ENCODE measurements around the gene SELENOO.

The SELENOO gene

DNA sequence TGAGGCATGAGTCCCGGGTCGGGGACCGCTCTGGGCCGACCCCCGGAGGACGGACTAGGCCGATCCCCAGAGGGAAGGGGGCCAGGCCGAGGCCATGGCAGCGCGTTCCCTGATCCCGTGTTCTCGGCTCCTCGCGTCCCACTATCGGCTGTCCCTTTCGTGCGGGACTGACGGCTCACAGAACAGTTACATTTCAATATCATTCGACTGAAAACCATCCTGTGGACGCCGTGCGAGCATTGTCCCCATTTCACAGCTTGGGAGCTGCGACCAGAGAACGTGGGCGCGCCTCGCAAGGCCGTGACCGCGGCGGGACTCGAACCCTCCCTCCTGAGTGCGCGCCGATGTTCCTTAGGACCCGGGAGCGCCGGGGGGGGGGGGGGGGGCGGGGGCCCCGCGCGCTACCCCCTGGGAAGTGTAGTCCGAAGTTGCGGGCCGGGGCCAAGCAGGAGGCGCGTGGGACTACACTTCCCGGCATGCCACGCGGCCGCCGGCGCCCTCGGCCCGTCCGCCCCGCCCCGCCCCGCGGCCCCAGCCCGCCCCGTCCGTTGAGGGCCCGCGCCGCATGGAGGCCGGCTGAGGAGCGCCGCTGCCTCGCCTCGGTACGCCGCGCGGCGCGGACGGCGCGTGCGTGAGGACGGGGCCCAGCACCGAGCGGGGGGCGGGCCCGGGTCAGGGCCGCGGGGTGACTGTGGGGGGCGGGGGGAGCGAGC is 15.3 kb upstream of the SELENOO start, which contains the start of gene TRABD:
TRABD (plus strand) TSS at position 539 of the 713 bp plus-strand sequence. CDS start 7,148 bp downstream, outside the sequence.
- peak; percentile 79 to 83 for DNase-seq

DNA sequence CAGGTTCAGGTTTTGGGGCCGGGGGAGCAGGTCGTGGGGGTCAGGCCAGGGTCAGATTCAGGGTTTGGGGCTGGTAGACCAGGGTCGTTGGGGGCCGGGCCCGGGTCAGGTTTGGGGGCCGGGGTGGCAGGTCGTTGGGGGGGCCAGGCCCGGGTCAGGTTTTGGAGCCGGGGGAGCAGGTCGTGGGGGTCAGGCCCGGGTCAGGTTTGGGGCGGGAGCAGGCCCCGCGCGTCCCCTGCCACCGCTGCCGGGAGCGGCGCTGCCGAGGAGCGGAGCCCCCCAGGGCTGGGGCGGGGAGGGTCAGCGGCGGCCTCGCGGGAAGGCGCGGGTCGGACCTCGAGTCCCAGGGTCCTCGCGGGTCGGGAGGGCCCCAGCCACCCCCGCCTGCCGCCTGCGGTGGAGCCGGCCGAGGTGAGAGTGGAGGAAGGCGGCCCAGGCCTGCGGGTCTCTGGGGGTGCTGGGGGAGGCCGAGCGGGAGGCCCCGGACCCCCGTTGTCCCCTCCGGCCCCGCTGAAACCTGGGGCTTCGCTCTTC is 14.6 kb upstream of the SELENOO start:
- DNase-seq: no peak

DNA sequence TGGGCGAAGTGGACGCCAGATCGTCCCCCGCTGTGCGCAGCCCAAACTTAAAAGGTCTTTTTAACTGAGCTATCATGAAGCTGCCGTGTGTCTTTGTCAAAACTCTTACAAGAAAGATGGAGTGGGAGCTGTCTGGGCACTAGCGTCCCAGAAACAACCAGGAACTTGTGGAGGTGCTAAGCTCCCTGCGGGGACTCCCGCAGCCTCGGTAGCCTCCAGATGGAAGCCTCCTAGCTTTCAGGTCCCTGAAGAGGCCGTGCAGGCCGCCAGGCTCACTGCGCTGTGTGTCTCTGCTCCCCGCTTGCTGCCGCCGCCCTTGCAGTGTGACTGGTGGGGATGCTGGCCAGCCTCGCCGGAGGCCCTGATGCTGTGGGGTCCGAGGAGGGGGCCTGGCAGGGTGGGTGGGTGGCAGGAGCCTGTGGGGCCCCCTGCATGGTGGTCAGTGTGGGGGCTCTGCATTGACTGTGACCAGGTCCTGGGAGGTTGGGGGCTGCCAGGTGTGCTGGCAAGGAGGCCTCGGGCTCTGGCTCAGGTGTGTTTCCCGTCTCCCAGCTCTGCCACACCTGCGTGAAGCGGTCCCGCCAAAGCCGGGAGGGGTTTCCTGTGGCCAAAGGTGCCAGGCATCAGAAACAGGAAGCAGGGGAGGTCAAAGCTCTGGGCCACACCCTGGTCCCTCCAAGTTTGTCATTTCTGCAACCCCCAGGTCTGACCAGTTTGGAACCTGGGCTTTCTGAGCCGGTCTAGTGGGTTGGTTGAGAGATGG is 13.9 kb upstream of the SELENOO start:
- no peak for DNase-seq

DNA sequence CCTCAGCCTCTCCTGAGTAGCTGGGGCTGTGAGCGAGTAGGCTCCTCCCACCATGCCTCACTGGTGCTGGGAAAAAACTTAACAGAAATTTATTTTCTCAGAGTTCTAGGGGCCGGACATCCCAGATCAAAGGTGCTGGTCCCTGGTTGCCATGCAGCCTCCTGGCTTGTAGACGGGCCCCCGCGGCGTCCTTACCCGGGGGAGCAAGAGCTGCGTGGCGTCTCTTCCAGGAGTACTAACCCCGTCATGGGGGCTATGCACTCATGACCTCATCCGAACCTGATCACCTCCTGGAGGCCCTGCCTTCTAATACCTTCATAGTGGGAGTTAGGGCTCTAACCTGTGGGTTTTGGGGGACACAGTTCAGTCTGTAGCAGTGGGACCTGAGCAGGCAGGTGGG is 12.5 kb upstream of the SELENOO start:
- DNase-seq: no peak

DNA sequence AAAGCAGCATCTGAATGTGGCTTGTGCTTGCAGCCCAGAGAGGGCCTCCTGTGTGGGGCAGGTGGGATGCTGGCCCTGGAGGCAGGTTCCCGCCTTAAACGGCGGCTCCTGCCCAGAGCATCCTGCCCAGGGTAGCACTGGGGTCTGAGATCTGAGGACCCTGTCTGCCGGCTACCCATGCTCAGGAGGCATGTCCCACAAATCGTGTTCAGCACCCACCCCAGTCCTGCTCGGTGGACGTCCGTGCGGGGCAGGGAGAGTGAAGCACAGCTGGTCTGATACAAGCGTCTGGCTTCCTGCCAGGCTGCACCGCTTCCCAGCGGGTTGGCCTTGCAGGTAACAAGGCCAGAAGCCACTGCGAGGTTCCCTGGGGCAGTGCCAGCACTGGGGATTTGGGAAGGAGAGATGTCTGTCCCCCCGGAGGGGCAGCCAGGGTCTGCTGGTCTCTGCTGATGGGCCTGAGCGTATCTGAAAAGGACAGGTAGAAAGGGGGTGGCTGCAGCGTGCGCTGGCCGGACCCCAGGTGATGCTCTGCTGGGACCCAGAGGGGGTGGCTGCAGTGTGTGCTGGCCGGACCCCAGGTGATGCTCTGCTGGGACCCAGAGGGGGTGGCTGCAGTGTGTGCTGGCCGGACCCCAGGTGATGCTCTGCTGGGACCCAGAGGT is 11.5 kb upstream of the SELENOO start:
- DNase-seq: peak; percentile 16 to 57

DNA sequence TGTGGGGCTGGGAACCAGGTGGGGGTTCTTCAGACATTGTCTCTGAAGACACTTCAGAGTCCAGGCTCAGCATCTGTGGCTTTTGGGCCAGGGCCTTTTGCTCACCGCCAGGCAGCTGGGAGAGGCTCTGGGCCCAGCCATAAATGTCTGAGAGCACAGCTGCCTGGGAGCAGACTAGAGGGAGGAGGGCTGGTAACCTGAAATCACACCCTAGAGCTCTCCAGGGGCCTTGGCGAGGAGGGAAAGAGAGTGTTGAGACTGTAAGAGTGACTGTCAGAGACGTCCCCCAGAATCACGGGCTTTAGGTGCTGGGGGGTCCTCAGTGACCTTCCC is 11.0 kb upstream of the SELENOO start:
- DNase-seq: no peak

DNA sequence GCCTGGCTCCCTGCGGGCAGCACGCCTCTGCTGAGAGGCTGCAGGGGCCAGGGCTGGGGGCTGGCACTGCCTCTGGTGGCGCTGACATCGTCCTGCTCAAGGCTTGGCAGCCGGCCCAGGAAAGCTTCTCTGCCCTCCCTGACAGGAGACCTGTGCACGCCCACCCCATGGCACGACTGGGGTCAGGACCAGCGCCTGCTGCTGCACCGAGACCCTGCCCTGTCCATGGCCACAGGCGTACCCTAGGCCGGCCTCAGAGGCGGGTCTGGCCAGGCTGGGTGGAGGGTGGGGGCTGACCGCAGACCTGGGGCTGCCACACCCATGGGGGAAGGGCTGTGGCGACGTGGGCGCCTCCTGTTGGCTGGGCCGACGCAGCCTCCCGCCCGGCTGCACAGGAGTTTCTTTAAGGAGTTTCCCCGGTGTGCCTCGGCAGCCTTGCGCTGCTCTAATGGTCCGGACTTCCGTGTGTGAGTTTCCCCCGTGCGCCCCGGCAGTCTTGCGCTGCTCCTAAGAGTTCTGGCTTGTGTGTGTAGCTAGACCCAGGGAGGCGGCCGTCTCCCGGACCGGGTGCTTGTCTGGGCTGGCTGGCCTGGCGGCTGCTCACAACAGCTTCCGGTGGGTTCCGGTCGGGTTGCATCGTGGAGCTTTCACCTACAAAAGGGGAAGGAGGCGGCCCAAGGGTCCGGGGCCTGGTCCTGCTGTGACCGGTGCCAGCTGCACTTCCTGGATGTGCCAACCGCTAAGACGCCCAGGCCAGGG is 10.4 kb upstream of the SELENOO start:
- peak in 1 of 2 experiments; percentile 30 for DNase-seq

DNA sequence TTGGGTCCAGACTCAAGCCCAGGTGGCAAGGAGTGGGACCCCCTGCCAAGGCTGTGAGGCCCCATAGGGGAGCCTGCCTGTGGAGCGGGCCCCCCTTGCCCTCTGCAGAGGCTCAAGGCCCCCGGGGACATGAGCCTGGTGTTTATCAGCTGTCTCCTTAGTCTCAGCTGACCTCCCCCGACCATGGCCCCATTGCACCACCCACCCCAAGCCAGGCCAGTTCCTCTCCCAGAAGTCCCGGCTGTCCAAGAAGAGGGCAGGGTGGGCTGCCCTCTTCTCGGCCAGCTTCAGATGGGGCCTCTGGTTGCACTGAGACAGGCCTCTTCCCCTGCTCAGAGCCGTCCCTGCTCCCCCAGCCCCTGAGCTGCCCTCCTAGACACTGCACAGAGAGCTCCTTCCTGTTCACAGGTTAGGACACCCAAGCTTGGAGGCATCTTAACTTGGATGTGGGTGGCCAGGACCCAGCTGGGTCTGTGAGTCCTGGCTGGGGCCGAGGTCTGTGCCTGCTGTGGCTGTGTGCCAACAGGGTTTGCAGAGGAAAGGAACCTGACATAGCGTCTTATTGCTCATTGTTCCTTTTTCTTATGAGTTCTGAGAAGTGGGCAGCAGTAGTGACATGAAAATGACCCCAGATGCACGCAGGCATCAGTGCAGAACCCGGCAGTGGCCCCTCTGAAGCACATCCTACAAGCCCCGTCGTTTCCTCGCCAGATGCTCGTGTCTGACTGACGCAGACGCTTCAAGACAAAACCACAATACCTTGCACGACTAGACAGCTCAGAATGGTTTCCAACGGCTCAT is 9.7 kb upstream of the SELENOO start:
- DNase-seq: no peak

DNA sequence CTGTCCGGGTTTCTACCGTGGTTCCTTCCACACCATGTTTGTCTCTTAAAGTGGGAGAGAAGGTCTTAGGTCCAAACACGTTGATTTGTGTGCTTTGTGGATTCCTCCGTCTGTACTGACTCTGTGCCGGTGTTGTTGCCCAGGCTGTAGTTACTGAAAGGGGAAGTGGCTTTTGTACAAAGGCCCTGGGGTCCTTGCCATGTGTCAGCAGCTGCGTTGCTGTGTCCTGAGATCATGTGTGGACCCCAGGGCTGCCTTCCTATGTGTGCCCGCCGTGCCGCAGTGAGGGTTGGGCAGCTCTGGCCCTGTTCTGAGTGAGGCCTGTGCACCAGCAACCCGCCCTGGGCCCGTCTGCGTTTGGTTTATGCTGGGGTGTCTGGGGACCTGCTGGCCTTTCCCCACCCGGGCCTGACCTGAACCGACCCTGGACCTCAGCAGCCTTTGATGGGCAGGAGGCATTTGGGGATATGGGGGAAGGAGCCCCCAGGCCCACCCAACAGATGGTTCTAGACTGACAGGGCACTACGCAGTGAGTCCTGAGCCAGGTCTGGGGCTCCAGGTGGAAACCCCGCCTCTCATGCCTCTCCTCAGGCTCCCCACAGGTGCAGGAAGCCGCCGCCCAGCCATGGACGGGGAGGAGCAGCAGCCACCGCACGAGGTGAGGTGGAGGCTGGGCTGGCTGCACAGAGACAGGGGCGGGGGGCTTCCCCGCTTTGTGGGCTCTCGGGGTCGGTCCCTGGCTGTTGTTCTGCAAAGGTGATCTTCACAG is 8.2 kb upstream of the SELENOO start:
- DNase-seq: no peak

DNA sequence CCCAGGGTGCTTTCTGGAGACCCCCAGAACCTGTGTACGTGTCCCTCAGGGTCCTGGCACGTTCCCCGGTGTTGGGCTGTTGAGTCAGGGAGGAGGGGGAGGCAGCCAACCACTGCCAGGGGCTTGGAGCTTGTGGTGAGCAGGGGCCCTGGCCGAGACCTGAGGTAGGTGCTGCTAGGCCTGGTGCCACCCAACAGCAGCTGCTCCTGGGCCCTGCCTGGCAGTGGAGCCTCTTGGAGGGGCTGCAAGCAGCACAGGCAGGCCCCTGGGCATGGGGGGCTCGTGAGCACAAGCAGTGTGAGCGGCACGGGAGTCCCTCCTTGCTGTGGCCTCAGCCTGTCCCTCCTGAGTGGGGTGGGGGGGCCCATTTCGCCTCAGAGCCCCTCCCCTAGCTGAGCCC is 7.2 kb upstream of the SELENOO start:
- DNase-seq: no peak

DNA sequence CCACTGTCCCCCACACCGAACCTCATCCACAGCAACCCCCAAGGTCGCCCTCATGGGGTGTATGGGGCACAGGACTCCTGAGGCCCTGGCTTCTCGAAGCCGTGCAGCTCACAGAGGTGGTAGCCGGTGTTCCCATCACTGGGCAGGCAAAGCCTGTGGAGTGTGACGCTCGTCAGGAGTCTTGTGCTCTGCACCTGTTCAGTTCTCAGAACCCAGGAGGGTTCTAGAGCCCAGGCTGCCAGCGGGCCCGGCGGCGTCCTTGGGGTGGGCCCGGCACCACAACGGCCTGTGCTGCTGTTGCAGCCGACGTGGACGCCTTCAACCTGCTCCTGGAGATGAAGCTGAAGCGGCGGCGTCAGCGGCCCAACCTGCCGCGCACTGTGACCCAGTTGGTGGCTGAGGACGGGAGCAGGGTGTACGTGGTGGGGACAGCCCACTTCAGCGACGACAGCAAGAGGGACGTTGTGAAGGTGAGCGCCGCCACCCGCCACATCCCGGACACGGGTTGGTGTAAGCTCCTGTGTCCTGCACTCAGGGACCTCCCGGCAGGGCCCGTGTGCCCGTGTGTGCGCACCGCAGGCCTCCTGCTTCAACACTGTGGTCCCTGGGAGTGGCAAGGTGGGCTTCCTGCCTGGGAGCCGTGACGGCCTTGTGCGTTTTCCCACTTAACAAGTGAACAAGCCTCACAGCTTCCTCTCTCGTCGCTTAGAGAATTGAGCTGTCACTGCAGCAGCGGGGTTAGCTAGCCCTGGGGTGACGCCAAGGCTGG is 6.6 kb upstream of the SELENOO start:
- DNase-seq: no peak

DNA sequence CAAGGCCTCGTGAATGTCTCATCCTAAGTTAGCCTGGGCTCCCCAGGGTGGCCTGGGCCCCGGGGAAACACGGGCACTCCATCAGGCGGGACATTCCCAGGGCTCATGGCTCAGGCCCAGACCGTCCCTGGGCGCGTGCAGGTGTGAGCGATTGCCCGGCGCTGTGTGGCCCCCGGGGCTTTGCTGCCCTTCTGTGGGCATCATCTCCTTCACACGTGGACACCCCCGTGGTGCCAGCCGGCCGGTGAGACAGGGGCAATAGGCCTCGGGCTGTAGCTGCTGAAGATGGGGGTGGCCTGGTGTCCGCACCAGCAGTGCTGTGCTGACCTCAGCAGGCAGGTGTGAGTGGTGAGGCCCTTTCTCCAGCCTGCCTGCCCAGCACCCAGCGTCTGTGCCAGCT is 4.6 kb upstream of the SELENOO start:
- DNase-seq: no peak

DNA sequence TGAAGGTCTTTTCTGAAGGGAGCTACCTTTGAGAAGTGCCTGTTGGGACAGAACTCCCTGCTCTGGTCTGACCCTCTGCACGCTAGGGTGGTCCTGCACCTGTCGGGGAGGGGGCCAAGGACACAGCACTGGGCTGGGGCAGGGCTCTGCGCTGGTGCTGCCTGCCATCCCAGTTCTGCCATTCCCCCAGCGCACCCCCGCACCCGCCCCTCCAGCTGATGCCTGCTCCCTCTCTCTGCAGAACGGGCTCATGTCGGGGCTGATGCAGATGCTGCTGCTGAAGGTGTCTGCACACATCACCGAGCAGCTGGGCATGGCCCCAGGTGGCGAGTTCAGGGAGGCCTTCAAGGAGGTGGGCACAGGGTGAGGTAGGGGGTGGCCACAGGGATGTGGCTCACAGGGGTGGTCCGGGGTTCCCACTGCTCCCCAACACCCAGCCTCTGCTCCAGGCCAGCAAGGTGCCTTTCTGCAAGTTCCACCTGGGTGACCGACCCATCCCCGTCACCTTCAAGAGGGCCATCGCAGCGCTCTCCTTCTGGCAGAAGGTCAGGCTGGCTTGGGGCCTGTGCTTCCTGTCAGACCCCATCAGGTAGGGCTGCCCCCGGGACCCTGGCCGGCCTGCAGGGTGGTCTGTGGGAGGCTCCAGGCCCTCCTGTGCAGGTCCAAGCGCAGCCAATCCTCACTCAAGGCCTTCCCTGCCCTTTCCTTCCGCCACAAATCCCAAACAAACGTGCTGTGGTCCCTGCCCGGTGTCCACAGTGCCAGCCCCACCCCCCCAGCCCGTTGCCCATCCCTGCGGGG is 3.6 kb upstream of the SELENOO start:
- no peak for DNase-seq

DNA sequence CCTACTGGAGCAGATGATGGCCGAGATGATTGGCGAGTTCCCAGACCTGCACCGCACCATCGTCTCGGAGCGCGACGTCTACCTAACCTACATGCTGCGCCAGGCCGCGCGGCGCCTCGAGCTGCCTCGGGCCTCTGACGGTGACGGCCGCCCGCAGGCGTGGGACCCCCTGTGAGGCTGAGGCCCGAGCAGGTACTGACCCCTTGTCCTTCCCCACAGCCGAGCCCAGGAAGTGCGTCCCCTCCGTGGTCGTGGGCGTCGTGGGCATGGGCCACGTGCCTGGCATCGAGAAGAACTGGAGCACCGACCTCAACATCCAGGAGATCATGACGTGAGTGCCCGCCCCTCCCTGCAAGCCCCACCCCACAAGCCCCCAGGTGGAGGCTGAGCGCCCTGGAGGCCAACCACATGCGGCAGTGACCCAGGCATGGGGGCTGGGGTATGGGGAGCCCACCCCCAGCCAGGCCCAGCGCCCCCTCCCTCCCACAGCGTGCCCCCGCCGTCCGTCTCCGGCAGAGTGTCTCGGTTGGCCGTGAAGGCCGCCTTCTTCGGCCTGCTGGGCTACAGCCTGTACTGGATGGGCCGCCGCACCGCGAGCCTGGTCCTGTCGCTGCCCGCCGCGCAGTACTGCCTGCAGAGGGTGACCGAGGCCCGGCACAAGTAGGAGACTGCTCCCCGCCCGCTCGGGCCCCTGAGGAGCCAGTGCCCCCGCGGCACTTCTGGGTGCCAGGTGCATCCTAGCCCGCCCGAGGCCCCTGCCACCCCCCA is 2.8 kb upstream of the SELENOO start:
- DNase-seq: no peak

DNA sequence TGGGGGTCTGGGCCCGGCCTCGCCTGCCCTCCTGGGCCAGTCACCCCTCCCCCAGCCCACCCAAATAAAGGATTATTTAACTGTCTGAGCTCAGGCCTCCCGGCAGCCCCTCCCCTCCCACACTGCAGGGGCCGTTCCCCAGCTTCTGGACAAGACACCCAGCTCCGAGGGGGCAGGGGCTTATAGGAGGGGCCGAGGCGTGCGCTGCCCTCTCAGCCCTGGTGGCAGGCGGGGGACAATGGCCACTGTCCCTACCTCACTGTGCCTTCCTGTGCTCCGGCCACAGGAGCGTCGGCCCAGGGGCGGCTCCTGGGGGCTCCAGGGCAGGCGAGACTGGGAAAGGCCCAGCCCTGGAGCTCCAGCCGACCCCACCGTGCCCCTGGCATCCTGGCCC is 2.2 kb upstream of the SELENOO start:
- no peak for DNase-seq

DNA sequence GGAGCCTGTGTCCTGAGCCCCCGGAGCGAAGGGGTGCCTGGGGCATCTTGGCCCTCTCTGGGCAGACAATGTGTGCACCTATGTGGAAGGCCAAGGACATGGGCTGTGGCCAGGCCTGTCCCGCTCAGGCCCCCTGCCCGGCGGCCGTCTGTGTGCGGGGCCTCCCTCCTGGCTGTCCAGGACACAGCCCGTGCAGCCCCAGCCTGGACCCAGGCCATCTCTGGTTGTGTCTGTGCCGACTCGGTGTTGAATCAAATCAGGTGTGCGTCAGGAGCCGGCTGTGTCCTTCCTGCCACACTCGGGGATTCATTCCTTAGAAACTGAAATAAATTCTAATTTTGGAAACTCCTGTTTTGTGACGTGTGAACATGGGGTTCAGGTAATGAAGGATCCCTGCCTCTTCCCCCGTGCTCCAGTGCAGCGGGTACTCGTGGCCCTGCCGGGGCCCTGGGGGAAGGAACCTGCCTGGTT is 1.5 kb upstream of the SELENOO start:
- DNase-seq: no peak

DNA sequence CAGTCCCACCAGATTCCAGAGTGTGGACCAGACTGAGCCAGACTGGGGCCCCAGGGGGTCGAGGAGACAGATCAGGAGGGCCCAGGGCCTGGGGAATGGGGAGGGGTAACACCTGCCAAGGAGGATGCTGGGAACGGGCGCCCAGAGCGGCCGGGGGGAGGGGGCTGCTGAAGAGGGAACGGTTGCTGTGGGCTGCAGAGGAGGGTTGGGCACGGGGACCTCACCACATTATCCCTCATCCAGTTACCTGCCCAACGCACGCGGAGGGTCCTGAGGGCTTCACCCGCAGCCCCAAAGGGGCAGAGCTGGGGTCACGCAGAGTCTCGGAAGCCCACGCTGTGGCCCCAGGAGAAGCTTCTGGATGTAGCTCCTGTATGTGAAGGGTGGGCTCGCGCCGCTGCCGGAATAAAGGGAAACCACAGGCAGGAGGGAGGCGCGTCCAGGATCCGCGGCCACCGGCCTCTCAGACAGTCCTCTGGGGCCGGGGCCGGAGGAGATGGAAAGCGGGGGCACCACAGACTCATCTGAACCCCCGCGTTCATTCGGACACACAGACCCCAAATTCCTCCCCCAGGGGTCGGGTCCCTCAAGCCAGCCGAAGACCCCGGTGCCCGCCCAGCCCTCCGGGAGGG is 866 bp upstream of the SELENOO start:
- no peak for DNase-seq
